ENCODE results near the gene UBALD1. TPM values are rescaled to one million over a fixed set of nuclear protein-coding genes. Genes with fewer than 3 reads are reported as not detected.

Gene UBALD1
- total RNA-seq, 2 donors from 2014 or later = 10.8 to 12.2 TPM

- TF ChIP-seq, protein P1, sequence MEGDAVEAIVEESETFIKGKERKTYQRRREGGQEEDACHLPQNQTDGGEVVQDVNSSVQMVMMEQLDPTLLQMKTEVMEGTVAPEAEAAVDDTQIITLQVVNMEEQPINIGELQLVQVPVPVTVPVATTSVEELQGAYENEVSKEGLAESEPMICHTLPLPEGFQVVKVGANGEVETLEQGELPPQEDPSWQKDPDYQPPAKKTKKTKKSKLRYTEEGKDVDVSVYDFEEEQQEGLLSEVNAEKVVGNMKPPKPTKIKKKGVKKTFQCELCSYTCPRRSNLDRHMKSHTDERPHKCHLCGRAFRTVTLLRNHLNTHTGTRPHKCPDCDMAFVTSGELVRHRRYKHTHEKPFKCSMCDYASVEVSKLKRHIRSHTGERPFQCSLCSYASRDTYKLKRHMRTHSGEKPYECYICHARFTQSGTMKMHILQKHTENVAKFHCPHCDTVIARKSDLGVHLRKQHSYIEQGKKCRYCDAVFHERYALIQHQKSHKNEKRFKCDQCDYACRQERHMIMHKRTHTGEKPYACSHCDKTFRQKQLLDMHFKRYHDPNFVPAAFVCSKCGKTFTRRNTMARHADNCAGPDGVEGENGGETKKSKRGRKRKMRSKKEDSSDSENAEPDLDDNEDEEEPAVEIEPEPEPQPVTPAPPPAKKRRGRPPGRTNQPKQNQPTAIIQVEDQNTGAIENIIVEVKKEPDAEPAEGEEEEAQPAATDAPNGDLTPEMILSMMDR (IDR thresholded peaks at IDR 0.05) = no peak
- no peak for DNase-seq (ENCODE audit: low spot score)
- Histone ChIP-seq H3K27me3 (no peaks in the 10 kb centered on the region), H3K9me3 (no peaks in the 10 kb centered on the region), H3K27ac (no peak overlapping the region), H3K36me3 (peaks cover 19% of the 10 kb centered on the region), H3K4me1 (peaks cover 0 to 47% of the 10 kb centered on the region in 2 donors), H3K4me3 (no peak overlapping the region)
Measured at GRCh38 chr16:4611337-4612021, 3.2 kb downstream of the UBALD1 start.

DNA sequence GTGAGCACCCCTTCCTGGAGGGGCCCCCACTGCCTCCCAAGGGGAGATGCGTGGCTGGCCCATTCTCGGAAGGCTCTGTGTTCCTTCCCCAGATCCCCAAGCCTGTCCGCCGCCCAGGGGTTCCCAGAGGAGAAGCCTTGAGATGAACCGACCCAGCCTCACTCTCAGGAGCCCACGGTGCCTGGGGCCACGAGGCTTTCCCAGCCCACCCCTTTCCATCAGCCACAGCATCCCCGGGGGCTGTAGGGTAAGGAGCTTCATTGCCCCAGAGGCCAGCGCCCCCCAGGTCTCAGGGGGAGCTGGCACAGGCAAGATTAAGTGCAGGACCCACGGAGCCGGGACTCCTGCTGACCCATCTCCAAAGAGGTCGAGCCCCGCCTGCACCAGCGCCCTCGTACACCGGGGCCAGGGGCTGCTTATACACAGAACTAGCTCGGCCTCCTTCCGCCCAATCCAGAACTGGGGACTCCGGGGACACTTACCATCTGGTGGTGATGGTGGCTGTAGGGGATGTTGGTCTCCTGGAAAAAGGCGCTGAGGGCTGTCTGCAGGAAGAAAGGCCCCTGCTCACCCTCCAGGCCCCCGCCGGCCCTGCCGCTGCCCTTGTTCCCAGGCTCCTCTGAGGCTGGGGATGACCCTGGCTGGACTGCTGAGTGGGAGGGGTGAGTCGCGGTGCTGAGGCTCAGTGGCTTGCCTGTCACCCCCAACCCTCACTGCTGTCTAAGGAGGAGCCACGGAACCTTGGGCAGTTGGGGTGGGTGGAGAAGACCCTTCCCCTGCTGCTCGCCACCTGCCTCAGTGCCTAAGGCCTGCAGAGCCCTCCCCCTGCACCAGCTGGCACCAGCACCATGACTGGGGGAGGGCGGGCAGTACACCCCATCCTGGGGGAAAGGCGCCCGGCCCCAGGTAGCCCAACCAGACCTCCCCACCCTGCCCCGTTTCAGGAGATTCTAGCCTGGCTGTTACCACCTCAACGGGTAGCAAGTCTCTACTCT is 4.4 kb downstream of the UBALD1 start:
- peaks cover 0 to 39% of the 10 kb centered on the region in 2 donors for H3K4me1 ChIP-seq
- peaks cover 19% of the 10 kb centered on the region for H3K36me3 ChIP-seq
- no peaks in the 10 kb centered on the region for H3K27me3 ChIP-seq
- H3K4me3 ChIP-seq = no peak overlapping the region
- no peak overlapping the region for H3K27ac ChIP-seq
- TF ChIP-seq, protein P1 (IDR thresholded peaks at IDR 0.05) = no peak
- no peaks in the 10 kb centered on the region for H3K9me3 ChIP-seq
- no peak for DNase-seq (ENCODE audit: low spot score)

GRCh38 chr16:4609200-4610010 is 5.3 kb downstream of the UBALD1 start:
- H3K36me3 ChIP-seq = peaks cover 19% of the 10 kb centered on the region
- no peak overlapping the region for H3K4me3 ChIP-seq
- H3K9me3 ChIP-seq = no peaks in the 10 kb centered on the region
- no peak for DNase-seq (ENCODE audit: low spot score)
- H3K27me3 ChIP-seq = no peaks in the 10 kb centered on the region
- TF ChIP-seq, protein P1 (IDR thresholded peaks at IDR 0.05) = no peak
- H3K4me1 ChIP-seq = peaks cover 0 to 34% of the 10 kb centered on the region in 2 donors
- no peak overlapping the region for H3K27ac ChIP-seq

- H3K4me1 ChIP-seq = peaks cover 0 to 31% of the 10 kb centered on the region in 2 donors
- TF ChIP-seq, protein P1 (IDR thresholded peaks at IDR 0.05) = no peak
Measured at GRCh38 chr16:4608704-4608980, 6.0 kb downstream of the UBALD1 start.

DNA sequence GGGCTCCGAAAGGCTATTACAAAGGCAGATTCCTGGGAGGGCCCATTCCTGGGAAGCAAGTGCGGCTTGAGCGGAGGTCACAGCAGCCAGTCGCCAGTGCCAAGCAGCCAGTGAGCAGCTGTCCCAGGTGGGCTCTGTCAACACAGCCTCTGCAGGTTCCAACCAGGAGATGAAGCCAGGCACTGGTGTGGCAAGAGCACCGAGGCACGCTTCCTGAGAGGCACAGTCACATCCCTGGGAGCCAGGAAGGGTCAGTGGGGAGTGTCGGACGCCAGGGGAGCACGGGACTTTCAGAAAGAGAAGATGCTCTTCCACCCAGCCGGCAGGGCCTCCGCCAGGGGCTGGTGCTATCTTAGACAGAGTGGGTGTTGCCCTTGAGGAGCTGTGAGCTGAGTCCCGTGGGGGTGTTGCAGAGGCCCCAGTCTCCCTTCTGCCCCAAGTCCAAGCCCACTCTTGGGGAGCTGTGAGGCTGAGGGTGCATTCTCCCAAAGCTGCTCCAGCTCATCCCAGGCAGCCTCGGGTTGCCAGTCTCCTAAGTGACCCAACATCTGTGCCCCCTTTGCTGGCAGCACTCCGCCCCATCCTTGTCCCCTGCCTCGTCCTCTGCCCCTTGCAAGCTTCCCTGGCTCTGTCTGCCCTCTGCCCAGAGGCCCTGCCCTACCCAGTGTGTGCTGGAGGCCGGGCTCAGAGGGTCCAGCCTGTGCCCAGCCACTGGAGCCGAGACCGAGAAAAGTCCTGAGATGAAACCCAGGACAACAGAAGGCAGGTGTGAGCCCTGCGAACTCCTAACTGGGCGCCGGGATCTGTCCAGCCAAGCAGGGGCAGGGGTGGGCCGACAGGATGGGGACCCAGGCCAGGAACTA is 6.6 kb downstream of the UBALD1 start:
- TF ChIP-seq, protein P1 (IDR thresholded peaks at IDR 0.05) = no peak
- no peaks in the 10 kb centered on the region for H3K27me3 ChIP-seq
- peaks cover 19% of the 10 kb centered on the region for H3K36me3 ChIP-seq
- no peak overlapping the region for H3K27ac ChIP-seq
- peaks cover 0 to 25% of the 10 kb centered on the region in 2 donors for H3K4me1 ChIP-seq
- no peaks in the 10 kb centered on the region for H3K9me3 ChIP-seq
- DNase-seq (ENCODE audit: low spot score) = no peak
- H3K4me3 ChIP-seq = no peak overlapping the region

More at GRCh38 chr16:4608704-4608980, 6.0 kb downstream of the UBALD1 start:
- H3K4me3 ChIP-seq = no peak overlapping the region
- H3K36me3 ChIP-seq = peaks cover 19% of the 10 kb centered on the region
- no peaks in the 10 kb centered on the region for H3K9me3 ChIP-seq
- H3K27me3 ChIP-seq = no peaks in the 10 kb centered on the region
- H3K27ac ChIP-seq = no peak overlapping the region
- no peak for DNase-seq (ENCODE audit: low spot score)

Measured in right atrium auricular region (tissue), 2 donors.